OCI-LY1 (cell line): ENCODE measurements around the gene CCDC110.

Source experiments
- H2AFZ ChIP-seq: fragments of 200-600 bp; sonication (generic), shearing (Covaris generic); 2 replicates; pipeline ENCODE4 v1.6.0; 2014; ENCODE audit warnings: antibody characterized with exemption, mild to moderate bottlenecking, low read length
- H3F3A ChIP-seq: fragments of 200-600 bp; sonication (generic), shearing (Covaris generic); 2 replicates; pipeline ENCODE4 v1.6.0; 2014; ENCODE audit warnings: mild to moderate bottlenecking, antibody characterized with exemption, low read length, moderate library complexity; ENCODE audit not compliant: insufficient read depth
- H3K27ac ChIP-seq: fragments of 200-600 bp; sonication (generic); 2 replicates; pipeline ENCODE4 v1.5.1; 2014; ENCODE audit warnings: low read length, mixed run types, mild to moderate bottlenecking, low read depth; ENCODE audit not compliant: poor library complexity, severe bottlenecking
- H3K27me3 ChIP-seq: fragments of 200-600 bp; sonication (generic); 2 replicates; pipeline ENCODE4 v1.6.0; 2014; ENCODE audit warnings: antibody characterized with exemption, mild to moderate bottlenecking, low read length, moderate library complexity; ENCODE audit not compliant: insufficient read depth
- H3K36me3 ChIP-seq: fragments of 200-600 bp; sonication (generic); 2 replicates; pipeline ENCODE4 v1.6.1; 2014; ENCODE audit warnings: mild to moderate bottlenecking, antibody characterized with exemption, low read length, moderate library complexity, mixed read lengths; ENCODE audit not compliant: insufficient read depth
- H3K4me1 ChIP-seq: fragments of 200-600 bp; sonication (generic); 2 replicates; pipeline ENCODE4 v1.5.1; 2014; ENCODE audit warnings: mild to moderate bottlenecking, low read length, moderate library complexity; ENCODE audit not compliant: insufficient read depth, severe bottlenecking
- H3K4me2 ChIP-seq: fragments of 200-600 bp; sonication (generic), shearing (Covaris generic); 2 replicates; pipeline ENCODE4 v1.6.1; 2014; ENCODE audit warnings: low read length
- H3K4me3 ChIP-seq: fragments of 200-600 bp; sonication (generic); 2 replicates; pipeline ENCODE4 v1.5.1; 2014; ENCODE audit warnings: low read length, low read depth, mild to moderate bottlenecking, mixed read lengths; ENCODE audit not compliant: poor library complexity, severe bottlenecking
- H3K79me2 ChIP-seq: fragments of 200-600 bp; shearing (Covaris generic); 2 replicates; pipeline ENCODE4 v1.6.1; 2016; ENCODE audit warnings: mixed run types, low read length, mixed read lengths; ENCODE audit not compliant: insufficient read depth
- H3K9ac ChIP-seq: fragments of 200-600 bp; sonication (generic), shearing (Covaris generic); 2 replicates; pipeline ENCODE4 v1.6.1; 2014; ENCODE audit warnings: mild to moderate bottlenecking, low read length, mixed read lengths
- H3K9me2 ChIP-seq: fragments of 200-600 bp; sonication (generic), shearing (Covaris generic); 2 replicates; pipeline ENCODE4 v1.6.1; 2014; ENCODE audit warnings: low read depth, mild to moderate bottlenecking, low read length, mixed read lengths
- H3K9me3 ChIP-seq: fragments of 200-600 bp; shearing (Covaris generic); 2 replicates; pipeline ENCODE4 v1.6.1; 2014; ENCODE audit warnings: low read length, mixed read lengths
- H4K20me1 ChIP-seq: fragments of 200-600 bp; sonication (generic), shearing (Covaris generic); 2 replicates; pipeline ENCODE4 v1.6.0; 2016; ENCODE audit warnings: mild to moderate bottlenecking, low read length; ENCODE audit not compliant: insufficient read depth
- CTCF ChIP-seq: fragments of 200-600 bp; sonication (generic), shearing (Covaris generic); IDR thresholded peaks from 2 replicates; pipeline ENCODE4 v1.5.1; 2017; ENCODE audit warnings: mild to moderate bottlenecking, antibody characterized with exemption, low read length, moderate library complexity, mixed read lengths
- EZH2 ChIP-seq: fragments of 200-600 bp; sonication (generic), shearing (Covaris generic); IDR thresholded peaks from 2 replicates; pipeline ENCODE4 v1.8.0; 2017; ENCODE audit warnings: borderline replicate concordance, mixed run types, mild to moderate bottlenecking, antibody characterized with exemption, low read length, moderate library complexity, mixed read lengths

The CCDC110 gene

DNA sequence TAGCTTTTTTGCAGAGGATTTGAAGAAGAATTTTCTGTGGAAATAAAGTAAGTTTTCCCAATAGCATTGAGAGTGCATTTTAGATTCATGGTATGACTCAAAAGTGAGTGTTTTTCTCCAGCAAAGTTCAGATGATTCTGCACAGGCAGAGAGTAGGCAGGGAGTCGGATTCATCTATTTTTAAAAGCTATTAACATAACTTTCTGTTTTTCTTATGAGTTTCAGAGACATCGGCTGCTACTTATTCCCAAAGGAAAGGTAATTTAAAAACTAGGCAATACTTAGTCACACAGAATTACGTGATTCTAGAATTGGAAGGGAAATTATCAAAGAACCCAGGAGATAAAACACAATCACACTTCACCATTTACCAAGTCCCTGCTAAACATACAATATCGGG, 4.4 kb downstream of the CCDC110 start:
- Histone ChIP-seq H3K4me3 (no peak overlapping the region), H3K27me3 (no peaks in the 10 kb centered on the region; the same call in 1 of the 2 replicates), H3F3A (no peaks in the 10 kb centered on the region), H3K9ac (no peak overlapping the region), H3K27ac (no peak overlapping the region), H3K36me3 (no peaks in the 10 kb centered on the region), H3K4me2 (no peak overlapping the region), H3K4me1 (peaks cover 24% of the 10 kb centered on the region), H3K9me2 (no peaks in the 10 kb centered on the region), H2AFZ (no peak overlapping the region), H3K79me2 (no peaks in the 10 kb centered on the region), H3K9me3 (no peaks in the 10 kb centered on the region), H4K20me1 (no peaks in the 10 kb centered on the region)
- TF ChIP-seq CTCF = no peak
- TF ChIP-seq EZH2 = no peak

- no peak overlapping the region for H2AFZ ChIP-seq
- H3K4me2 ChIP-seq = no peak overlapping the region
- TF ChIP-seq CTCF = no peak
- TF ChIP-seq EZH2 = no peak
- H3K36me3 ChIP-seq = no peaks in the 10 kb centered on the region
- H3K9me3 ChIP-seq = no peaks in the 10 kb centered on the region
- no peak overlapping the region for H3K27ac ChIP-seq
- H3K4me3 ChIP-seq = no peak overlapping the region
- no peak overlapping the region for H3K9ac ChIP-seq
- no peaks in the 10 kb centered on the region for H3K79me2 ChIP-seq
- H3K9me2 ChIP-seq = no peaks in the 10 kb centered on the region
- no peaks in the 10 kb centered on the region for H3F3A ChIP-seq
- peaks cover 19% of the 10 kb centered on the region for H3K4me1 ChIP-seq
- no peaks in the 10 kb centered on the region for H4K20me1 ChIP-seq
- no peaks in the 10 kb centered on the region; the same call in 1 of the 2 replicates for H3K27me3 ChIP-seq
Observed at GRCh38 chr4:185465707-185466106, 5.8 kb downstream of the CCDC110 start.

- no peak overlapping the region for H3K9ac ChIP-seq
- H3K4me2 ChIP-seq = no peak overlapping the region
- no peaks in the 10 kb centered on the region for H3K79me2 ChIP-seq
- H3K9me2 ChIP-seq = no peaks in the 10 kb centered on the region
- H3K9me3 ChIP-seq = no peaks in the 10 kb centered on the region
- no peaks in the 10 kb centered on the region; the same call in 1 of the 2 replicates for H3K27me3 ChIP-seq
- H4K20me1 ChIP-seq = no peaks in the 10 kb centered on the region
- H3K4me1 ChIP-seq = peaks cover 11% of the 10 kb centered on the region
- H2AFZ ChIP-seq = no peak overlapping the region
- no peak overlapping the region for H3K27ac ChIP-seq
- no peaks in the 10 kb centered on the region for H3F3A ChIP-seq
- no peak for TF ChIP-seq CTCF
- no peak for TF ChIP-seq EZH2
- no peak overlapping the region for H3K4me3 ChIP-seq
- no peaks in the 10 kb centered on the region for H3K36me3 ChIP-seq
Observed at GRCh38 chr4:185464887-185465286, 6.6 kb downstream of the CCDC110 start.
